Right renal pelvis (tissue), 4 donors: ENCODE results near the gene ANG. TPM values are rescaled to one million over a fixed set of nuclear protein-coding genes. Genes with fewer than 3 reads are reported as not detected.
"Not testable (repeated sequence)": the region's sequence is repeated elsewhere in the genome, so short reads cannot be mapped to it uniquely, and the experiment has no call there.

Experiments used
- DNase-seq, 4 donors: peaks; one replicate each; pipeline ENCODE4 v3.0.0-alpha.2; 2013; ENCODE audit warnings: low read depth in 4 of 4, low spot score in 3 of 4, missing footprints in 1 of 4
- polyA plus RNA-seq, 4 donors: library from polyadenylated mRNA; unstranded; fragments of 120-200 nt; gene quantifications; one replicate each; pipeline ENCODE4 v1.2.1, GENCODE V29; 2013; ENCODE audit not compliant: insufficient read length in 4 of 4

The ANG gene
- polyA plus RNA-seq, 4 donors, result 2.8 to 4.0 (median 3.8) TPM

GRCh38 chr14:20733684-20734429 lies 45.3 kb downstream of the ANG start:
- no peak for DNase-seq

DNA sequence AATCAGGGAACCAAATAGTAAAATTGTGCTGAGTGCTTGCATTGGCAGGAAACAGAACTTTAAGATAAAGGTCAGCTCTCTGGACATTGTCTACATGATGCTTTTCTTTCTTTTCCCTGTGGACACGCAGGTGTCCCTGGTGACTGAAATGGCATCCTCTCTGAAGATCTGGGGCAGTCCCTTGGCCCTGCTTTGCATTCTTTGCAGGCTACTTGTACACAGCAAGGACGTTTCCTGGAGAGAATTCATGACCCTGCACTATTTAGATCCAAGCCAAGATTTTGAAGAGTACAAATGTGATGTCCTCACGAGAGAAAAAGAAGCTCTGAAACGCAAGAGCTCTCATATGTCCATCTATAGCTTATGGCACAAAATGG lies 45.9 kb downstream of the ANG start:
- no peak for DNase-seq

DNA sequence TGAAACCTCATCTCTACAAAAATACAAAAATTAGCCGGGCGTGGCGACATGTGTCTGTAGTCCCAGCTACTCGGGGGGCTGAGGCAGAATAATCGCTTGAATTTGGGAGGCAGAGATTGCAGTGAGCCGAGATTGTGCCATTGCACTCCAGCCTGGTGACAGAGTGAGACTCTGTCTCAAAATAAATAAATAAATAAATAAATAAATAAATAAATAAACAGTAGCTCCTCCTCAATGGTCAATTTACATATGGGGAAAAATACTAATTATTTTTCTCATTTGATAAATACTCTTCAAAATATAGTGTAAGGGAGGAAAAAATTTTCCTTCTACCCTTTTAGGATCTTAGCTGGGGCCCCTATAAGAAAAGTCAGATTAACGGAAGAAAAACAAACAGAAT lies 49.7 kb downstream of the ANG start:
- not testable (repeated sequence) for DNase-seq

- no peak for DNase-seq
Observed at GRCh38 chr14:20742132-20742531, 53.6 kb downstream of the ANG start.

DNA sequence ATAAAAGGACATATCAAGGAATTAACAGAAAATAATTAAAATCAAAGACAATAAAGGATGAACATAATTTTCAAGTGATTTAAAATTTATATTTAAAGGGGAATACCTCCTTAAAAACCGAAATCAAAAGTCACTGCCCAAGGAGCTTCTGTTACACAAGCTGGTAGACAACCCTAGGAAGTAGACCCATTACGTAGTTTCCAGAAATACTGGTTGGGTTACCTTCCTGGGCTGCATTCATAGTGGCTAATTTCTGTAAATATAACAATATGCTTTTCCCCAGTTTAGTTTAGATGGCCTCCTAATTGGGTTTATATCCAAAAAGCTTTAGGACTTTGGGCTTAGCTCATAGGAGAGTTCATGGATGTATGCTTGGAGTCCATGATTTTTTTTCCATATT lies 55.0 kb downstream of the ANG start:
- DNase-seq, result no peak

Other genes with a start within 250 kb of the ANG start
- gene OSGEP, start 234.0 kb upstream of the ANG start, polyA plus RNA-seq, result 10 to 100 TPM; 42.0 to 59.7 (median 48.8) TPM
- gene APEX1, start 233.5 kb upstream of the ANG start, polyA plus RNA-seq, result 100 to 1,000 TPM; 318 to 344 (median 328) TPM
- gene PIP4P1, start 227.3 kb upstream of the ANG start, polyA plus RNA-seq, result 10 to 100 TPM; 34.1 to 38.0 (median 36.4) TPM
- 10 to 100 TPM; 58.0 to 95.0 (median 65.5) TPM for gene PNP, start 219.4 kb upstream of the ANG start, polyA plus RNA-seq
- gene RNASE10, start 183.2 kb upstream of the ANG start, polyA plus RNA-seq, result under 1 TPM in 2 of 4 donors, not detected in 2; 0.30 to 0.43 TPM
- gene RNASE9, start 127.7 kb upstream of the ANG start, polyA plus RNA-seq, result not detected
- gene RNASE11, start 100.8 kb upstream of the ANG start, polyA plus RNA-seq, result not detected
- gene RNASE12, start 97.4 kb upstream of the ANG start, polyA plus RNA-seq, result not detected
- not detected for gene OR6S1, start 47.1 kb upstream of the ANG start, polyA plus RNA-seq
- gene RNASE4, start 4.2 kb upstream of the ANG start, polyA plus RNA-seq, result 1 to 10 TPM; 1.7 to 6.5 (median 2.6) TPM
- gene EDDM3A, start 57.1 kb downstream of the ANG start, polyA plus RNA-seq, result under 1 TPM in 3 of 4 donors, not detected in 1; 0.14 to 0.29 (median 0.22) TPM
- gene EDDM3B, start 79.6 kb downstream of the ANG start, polyA plus RNA-seq, result under 1 TPM in 2 of 4 donors, not detected in 2; 0.05 to 0.25 TPM
- 1 to 10 TPM; 5.9 to 8.1 (median 6.4) TPM for gene RNASE6, start 92.5 kb downstream of the ANG start, polyA plus RNA-seq
- 100 to 1,000 TPM; 164 to 175 (median 169) TPM for gene RNASE1, start 114.1 kb downstream of the ANG start, polyA plus RNA-seq
- under 1 TPM in 3 of 4 donors, not detected in 1; 0.35 to 0.82 (median 0.64) TPM for gene RNASE3, start 202.6 kb downstream of the ANG start, polyA plus RNA-seq